Stimulated activated CD8-positive, alpha-beta memory T cell treated with anti-CD3 and anti-CD28 coated beads, Interleukin-2, amount 100 ng/mL, for 1 hour (primary cell): ENCODE results near the gene PHACTR2.
"Not testable (repeated sequence)": the region's sequence is repeated elsewhere in the genome, so short reads cannot be mapped to it uniquely, and the experiment has no call there.

Source experiments
- DNase-seq, 2 donors: peaks; one replicate each; pipeline ENCODE4 v3.0.0-alpha.2; 2020; ENCODE audit warnings: low read depth in 2 of 2

Gene PHACTR2

GRCh38 chr6:143698759-143699429 is 21.1 kb downstream of the PHACTR2 start:
- no peak for DNase-seq

- DNase-seq = no peak
Observed at GRCh38 chr6:143699430-143699825, 21.7 kb downstream of the PHACTR2 start.

- DNase-seq = no peak
Observed at GRCh38 chr6:143700684-143701348, 23.1 kb downstream of the PHACTR2 start.

GRCh38 chr6:143701349-143702234 is 23.8 kb downstream of the PHACTR2 start:
- no peak for DNase-seq

- no peak for DNase-seq
Observed at GRCh38 chr6:143705569-143705968, 27.8 kb downstream of the PHACTR2 start.

- DNase-seq = no peak
Observed at GRCh38 chr6:143707697-143708096, 29.9 kb downstream of the PHACTR2 start.

- no peak for DNase-seq
Observed at GRCh38 chr6:143708889-143709288, 31.1 kb downstream of the PHACTR2 start.

- no peak for DNase-seq
Observed at GRCh38 chr6:143711714-143712113, 33.9 kb downstream of the PHACTR2 start.

- no peak for DNase-seq
Observed at GRCh38 chr6:143718472-143718871, 40.7 kb downstream of the PHACTR2 start.

- DNase-seq = no peak
Observed at GRCh38 chr6:143721642-143722041, 43.9 kb downstream of the PHACTR2 start.

- DNase-seq = no peak
Observed at GRCh38 chr6:143724876-143725275, 47.1 kb downstream of the PHACTR2 start.

GRCh38 chr6:143726015-143726647 is 48.4 kb downstream of the PHACTR2 start:
- DNase-seq = no peak

- no peak for DNase-seq
Observed at GRCh38 chr6:143727035-143727434, 49.3 kb downstream of the PHACTR2 start.

- no peak for DNase-seq
Observed at GRCh38 chr6:143731789-143732188, 54.0 kb downstream of the PHACTR2 start.

- no peak for DNase-seq
Observed at GRCh38 chr6:143732536-143732935, 54.8 kb downstream of the PHACTR2 start.

- DNase-seq = no peak
Observed at GRCh38 chr6:143733510-143733909, 55.7 kb downstream of the PHACTR2 start.

- DNase-seq = no peak
Observed at GRCh38 chr6:143734641-143735063, 56.9 kb downstream of the PHACTR2 start.

GRCh38 chr6:143738072-143738690 is 60.4 kb downstream of the PHACTR2 start:
- DNase-seq = not testable (repeated sequence)

- no peak for DNase-seq
Observed at GRCh38 chr6:143739341-143739851, 61.6 kb downstream of the PHACTR2 start.

GRCh38 chr6:143740213-143740612 is 62.4 kb downstream of the PHACTR2 start:
- DNase-seq = no peak

- no peak for DNase-seq
Observed at GRCh38 chr6:143741480-143741879, 63.7 kb downstream of the PHACTR2 start.
